ENCODE measurements around the gene DRAP1.
A peak's percentile ranks its signal among the peaks of the same experiment; 100 is the strongest.

Gene DRAP1

GRCh38 chr11:65919141-65919572 is at the start of gene DRAP1:
Gene DRAP1 (plus strand): TSS chr11:65919426. CDS start chr11:65919502, 76 bp downstream.
- peak; percentile 97 to 99 (median 98) for DNase-seq (ENCODE audit: low read depth in 4 of 4, low spot score in 1 of 4)

GRCh38 chr11:65869643-65870306 is 49.5 kb upstream of the DRAP1 start:
- DNase-seq (ENCODE audit: low read depth in 4 of 4, low spot score in 1 of 4) = no peak

GRCh38 chr11:65870307-65870658 is 48.9 kb upstream of the DRAP1 start:
- DNase-seq (ENCODE audit: low read depth in 4 of 4, low spot score in 1 of 4) = no peak

GRCh38 chr11:65870706-65871681 is 48.2 kb upstream of the DRAP1 start:
- DNase-seq (ENCODE audit: low read depth in 4 of 4, low spot score in 1 of 4) = no peak

- DNase-seq (ENCODE audit: low read depth in 4 of 4, low spot score in 1 of 4) = no peak
Observed at GRCh38 chr11:65871811-65872548, 47.2 kb upstream of the DRAP1 start.

- no peak for DNase-seq (ENCODE audit: low read depth in 4 of 4, low spot score in 1 of 4)
Observed at GRCh38 chr11:65872586-65873317, 46.5 kb upstream of the DRAP1 start, which contains the start of gene EFEMP2. Gene EFEMP2 (minus strand): TSS chr11:65872800. CDS start chr11:65872354, 446 bp downstream.

GRCh38 chr11:65873318-65874156 is 45.7 kb upstream of the DRAP1 start:
- DNase-seq (ENCODE audit: low read depth in 4 of 4, low spot score in 1 of 4) = peak; percentile 91 to 97 (median 94)

- no peak for DNase-seq (ENCODE audit: low read depth in 4 of 4, low spot score in 1 of 4)
Observed at GRCh38 chr11:65879617-65880016, 39.6 kb upstream of the DRAP1 start, which contains the start of gene CTSW. Gene CTSW (plus strand): TSS chr11:65879837. CDS start chr11:65879855, 18 bp downstream.

GRCh38 chr11:65880027-65880426 is 39.2 kb upstream of the DRAP1 start:
- no peak for DNase-seq (ENCODE audit: low read depth in 4 of 4, low spot score in 1 of 4)

- DNase-seq (ENCODE audit: low read depth in 4 of 4, low spot score in 1 of 4) = no peak
Observed at GRCh38 chr11:65880844-65881421, 38.3 kb upstream of the DRAP1 start.

GRCh38 chr11:65882120-65883057 is 36.8 kb upstream of the DRAP1 start:
- DNase-seq (ENCODE audit: low read depth in 4 of 4, low spot score in 1 of 4) = no peak

GRCh38 chr11:65883058-65883761 is 36.0 kb upstream of the DRAP1 start:
- DNase-seq (ENCODE audit: low read depth in 4 of 4, low spot score in 1 of 4) = no peak

GRCh38 chr11:65883786-65884715 is 35.2 kb upstream of the DRAP1 start:
- DNase-seq (ENCODE audit: low read depth in 4 of 4, low spot score in 1 of 4) = no peak

GRCh38 chr11:65884716-65885092 is 34.5 kb upstream of the DRAP1 start:
- peak in 3 of 4 experiments; percentile 64 to 70 (median 67) for DNase-seq (ENCODE audit: low read depth in 4 of 4, low spot score in 1 of 4)

- no peak for DNase-seq (ENCODE audit: low read depth in 4 of 4, low spot score in 1 of 4)
Observed at GRCh38 chr11:65885231-65885630, 34.0 kb upstream of the DRAP1 start.

GRCh38 chr11:65885808-65886536 is 33.3 kb upstream of the DRAP1 start:
- no peak for DNase-seq (ENCODE audit: low read depth in 4 of 4, low spot score in 1 of 4)

Measured in stimulated activated CD4-positive, alpha-beta T cell treated with anti-CD3 and anti-CD28 coated beads, Interleukin-1b, Interleukin-23, amount 100 ng/mL, for 24 hours (primary cell).